Measurements from ENCODE around the gene RND1. TPM values are rescaled to one million over a fixed set of nuclear protein-coding genes. Genes with fewer than 3 reads are reported as not detected.
A peak's percentile ranks its signal among the peaks of the same experiment; 100 is the strongest.

The RND1 gene
- polyA plus RNA-seq, 2 of the 4 experiments (the other 2 are of a cell fraction), result 26.5 to 37.8 TPM

DNA sequence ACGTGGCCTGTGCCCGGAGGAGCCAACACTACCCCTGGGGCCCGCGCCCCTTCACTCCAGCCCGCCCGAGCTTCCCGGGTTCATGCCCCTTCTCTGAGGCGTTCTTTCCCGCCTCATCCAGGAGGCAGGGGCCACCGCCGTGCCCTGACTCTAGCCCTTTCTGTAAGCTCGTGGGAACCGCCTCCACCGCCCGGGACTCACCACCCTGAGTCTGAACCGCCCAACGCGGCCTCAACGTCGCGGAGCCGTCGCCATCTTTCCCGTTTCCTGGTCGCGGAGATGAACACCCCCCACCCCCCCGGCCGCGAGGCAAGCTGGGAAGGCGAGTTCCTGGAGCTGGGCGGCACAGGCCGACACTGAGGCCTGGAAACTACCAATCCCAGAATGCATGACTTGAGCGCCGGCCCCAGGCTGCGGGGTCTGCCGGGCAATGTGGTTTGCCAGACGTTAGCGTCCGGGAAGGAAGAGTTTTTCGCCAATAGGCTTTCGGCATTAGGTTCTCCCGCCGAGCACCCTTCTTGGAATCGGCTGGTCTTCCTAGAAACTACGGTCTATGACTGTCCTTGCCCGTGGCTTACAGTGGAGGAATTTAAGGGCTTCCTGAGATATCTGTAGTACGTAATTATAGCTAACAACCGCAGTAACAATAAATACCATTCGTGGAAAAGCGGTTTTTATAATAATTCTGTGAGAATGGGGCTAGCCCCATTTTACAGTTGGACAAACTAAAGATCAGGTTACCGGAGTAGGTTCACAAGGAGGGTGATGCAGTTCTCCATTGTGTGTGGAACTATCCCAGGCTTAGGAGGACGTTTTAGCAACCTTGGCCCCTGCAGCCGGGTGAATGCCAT lies 13.6 kb downstream of the RND1 start, which contains the start of gene DDX23:
TSS of gene DDX23 (minus strand) at position 281 of the 851 bp plus-strand sequence. CDS start 6,381 bp downstream, outside the sequence.
- H3K4me1 ChIP-seq, result peaks cover 21% of the 10 kb centered on the region; the same call in 2 of the 3 replicates
- H3K4me3 ChIP-seq, result peak within 1 kb of the TSS; percentile 91
- peak within 1 kb of the TSS; percentile 95 to 97 for H3K27ac ChIP-seq
- H3K9me3 ChIP-seq, result no peaks in the 10 kb centered on the region
- ATAC-seq (peak; percentile 95), FAIRE-seq (no peak), DNase-seq (ENCODE audit: low read depth in 1 of 2, low spot score in 1 of 2) (peak; percentile 98)
- POLR2A ChIA-PET, result interaction anchor here (0.6 to 4.4 kb wide), 24 partner anchors 9 to 770 kb away, joined by 3 to 126 read pairs (median 5); partner anchors contain the start of genes ARF3, CACNB3, FKBP11 and RND1
- peak within 1 kb of the TSS; percentile 97 for H3K4me2 ChIP-seq
- WGBS (ENCODE audit: missing lambda C conversion rate), result under 1% methylated on average over 35 of the region's 53 CpGs
- CTCF ChIA-PET, result interaction anchor here (1.0 to 25.5 kb wide), 26 partner anchors 11 to 168 kb away, joined by 3 to 1365 read pairs (median 8); partner anchors contain the start of genes CACNB3, FKBP11 and RND1
- no peak for TF ChIP-seq FOSL2 (IDR thresholded peaks at IDR 0.05)
- TF ChIP-seq FOSL2 (CRISPR knock-in tag; IDR thresholded peaks at IDR 0.05), result no peak
- no peak for TF ChIP-seq NR3C1 (IDR thresholded peaks at IDR 0.05)
- TF ChIP-seq, protein P1, sequence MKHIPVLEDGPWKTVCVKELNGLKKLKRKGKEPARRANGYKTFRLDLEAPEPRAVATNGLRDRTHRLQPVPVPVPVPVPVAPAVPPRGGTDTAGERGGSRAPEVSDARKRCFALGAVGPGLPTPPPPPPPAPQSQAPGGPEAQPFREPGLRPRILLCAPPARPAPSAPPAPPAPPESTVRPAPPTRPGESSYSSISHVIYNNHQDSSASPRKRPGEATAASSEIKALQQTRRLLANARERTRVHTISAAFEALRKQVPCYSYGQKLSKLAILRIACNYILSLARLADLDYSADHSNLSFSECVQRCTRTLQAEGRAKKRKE (CRISPR knock-in tag; IDR thresholded peaks at IDR 0.05; ENCODE audit: low read depth), result no peak
- peak; percentile 14; the same call in 1 of the 2 replicates for TF ChIP-seq FOXS1 (CRISPR knock-in tag; IDR thresholded peaks at IDR 0.05)
- TF ChIP-seq, protein P2, sequence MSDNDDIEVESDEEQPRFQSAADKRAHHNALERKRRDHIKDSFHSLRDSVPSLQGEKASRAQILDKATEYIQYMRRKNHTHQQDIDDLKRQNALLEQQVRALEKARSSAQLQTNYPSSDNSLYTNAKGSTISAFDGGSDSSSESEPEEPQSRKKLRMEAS (IDR thresholded peaks at IDR 0.05), result peak; percentile 81
- no peak for TF ChIP-seq ZNF302 (CRISPR knock-in tag; IDR thresholded peaks at IDR 0.05)
- TF ChIP-seq EHF (CRISPR knock-in tag; IDR thresholded peaks at IDR 0.05), result peak; percentile 52; the same call in 1 of the 2 replicates
- no peak for TF ChIP-seq RCOR1 (IDR thresholded peaks at IDR 0.05; ENCODE audit: low read depth, low read length)
- TF ChIP-seq, protein P3, sequence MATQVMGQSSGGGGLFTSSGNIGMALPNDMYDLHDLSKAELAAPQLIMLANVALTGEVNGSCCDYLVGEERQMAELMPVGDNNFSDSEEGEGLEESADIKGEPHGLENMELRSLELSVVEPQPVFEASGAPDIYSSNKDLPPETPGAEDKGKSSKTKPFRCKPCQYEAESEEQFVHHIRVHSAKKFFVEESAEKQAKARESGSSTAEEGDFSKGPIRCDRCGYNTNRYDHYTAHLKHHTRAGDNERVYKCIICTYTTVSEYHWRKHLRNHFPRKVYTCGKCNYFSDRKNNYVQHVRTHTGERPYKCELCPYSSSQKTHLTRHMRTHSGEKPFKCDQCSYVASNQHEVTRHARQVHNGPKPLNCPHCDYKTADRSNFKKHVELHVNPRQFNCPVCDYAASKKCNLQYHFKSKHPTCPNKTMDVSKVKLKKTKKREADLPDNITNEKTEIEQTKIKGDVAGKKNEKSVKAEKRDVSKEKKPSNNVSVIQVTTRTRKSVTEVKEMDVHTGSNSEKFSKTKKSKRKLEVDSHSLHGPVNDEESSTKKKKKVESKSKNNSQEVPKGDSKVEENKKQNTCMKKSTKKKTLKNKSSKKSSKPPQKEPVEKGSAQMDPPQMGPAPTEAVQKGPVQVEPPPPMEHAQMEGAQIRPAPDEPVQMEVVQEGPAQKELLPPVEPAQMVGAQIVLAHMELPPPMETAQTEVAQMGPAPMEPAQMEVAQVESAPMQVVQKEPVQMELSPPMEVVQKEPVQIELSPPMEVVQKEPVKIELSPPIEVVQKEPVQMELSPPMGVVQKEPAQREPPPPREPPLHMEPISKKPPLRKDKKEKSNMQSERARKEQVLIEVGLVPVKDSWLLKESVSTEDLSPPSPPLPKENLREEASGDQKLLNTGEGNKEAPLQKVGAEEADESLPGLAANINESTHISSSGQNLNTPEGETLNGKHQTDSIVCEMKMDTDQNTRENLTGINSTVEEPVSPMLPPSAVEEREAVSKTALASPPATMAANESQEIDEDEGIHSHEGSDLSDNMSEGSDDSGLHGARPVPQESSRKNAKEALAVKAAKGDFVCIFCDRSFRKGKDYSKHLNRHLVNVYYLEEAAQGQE (IDR thresholded peaks at IDR 0.05), result peak; percentile 60
- peak; percentile 73; the same call in 1 of the 2 replicates for TF ChIP-seq MYC (IDR thresholded peaks at IDR 0.05; ENCODE audit: borderline replicate concordance, low read length)
- no peak for TF ChIP-seq ESRRA (IDR thresholded peaks at IDR 0.05; ENCODE audit: borderline replicate concordance, low read length)
- no peak for TF ChIP-seq TP53 (CRISPR knock-in tag; IDR thresholded peaks at IDR 0.05)
- TF ChIP-seq, protein P4, sequence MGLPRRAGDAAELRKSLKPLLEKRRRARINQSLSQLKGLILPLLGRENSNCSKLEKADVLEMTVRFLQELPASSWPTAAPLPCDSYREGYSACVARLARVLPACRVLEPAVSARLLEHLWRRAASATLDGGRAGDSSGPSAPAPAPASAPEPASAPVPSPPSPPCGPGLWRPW (IDR thresholded peaks at IDR 0.05), result no peak
- no peak for TF ChIP-seq NFE2L2 (conservative IDR thresholded peaks at IDR 0.05; ENCODE audit: low read length)
- no peak for TF ChIP-seq SMC3 (IDR thresholded peaks at IDR 0.05)
- TF ChIP-seq, protein P5, sequence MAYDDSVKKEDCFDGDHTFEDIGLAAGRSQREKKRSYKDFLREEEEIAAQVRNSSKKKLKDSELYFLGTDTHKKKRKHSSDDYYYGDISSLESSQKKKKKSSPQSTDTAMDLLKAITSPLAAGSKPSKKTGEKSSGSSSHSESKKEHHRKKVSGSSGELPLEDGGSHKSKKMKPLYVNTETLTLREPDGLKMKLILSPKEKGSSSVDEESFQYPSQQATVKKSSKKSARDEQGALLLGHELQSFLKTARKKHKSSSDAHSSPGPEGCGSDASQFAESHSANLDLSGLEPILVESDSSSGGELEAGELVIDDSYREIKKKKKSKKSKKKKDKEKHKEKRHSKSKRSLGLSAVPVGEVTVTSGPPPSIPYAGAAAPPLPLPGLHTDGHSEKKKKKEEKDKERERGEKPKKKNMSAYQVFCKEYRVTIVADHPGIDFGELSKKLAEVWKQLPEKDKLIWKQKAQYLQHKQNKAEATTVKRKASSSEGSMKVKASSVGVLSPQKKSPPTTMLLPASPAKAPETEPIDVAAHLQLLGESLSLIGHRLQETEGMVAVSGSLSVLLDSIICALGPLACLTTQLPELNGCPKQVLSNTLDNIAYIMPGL (CRISPR knock-in tag; IDR thresholded peaks at IDR 0.05; ENCODE audit: borderline replicate concordance), result peak; percentile 46; the same call in 1 of the 2 replicates
- no peak for TF ChIP-seq CBX8 (IDR thresholded peaks at IDR 0.05)
- TF ChIP-seq RAD21 (conservative IDR thresholded peaks at IDR 0.05 in 1 of 2, IDR thresholded peaks at IDR 0.05 in 1 of 2), result no peak
- no peak for TF ChIP-seq GATA3 (IDR thresholded peaks at IDR 0.05; ENCODE audit: borderline replicate concordance)
- TF ChIP-seq, protein P6, sequence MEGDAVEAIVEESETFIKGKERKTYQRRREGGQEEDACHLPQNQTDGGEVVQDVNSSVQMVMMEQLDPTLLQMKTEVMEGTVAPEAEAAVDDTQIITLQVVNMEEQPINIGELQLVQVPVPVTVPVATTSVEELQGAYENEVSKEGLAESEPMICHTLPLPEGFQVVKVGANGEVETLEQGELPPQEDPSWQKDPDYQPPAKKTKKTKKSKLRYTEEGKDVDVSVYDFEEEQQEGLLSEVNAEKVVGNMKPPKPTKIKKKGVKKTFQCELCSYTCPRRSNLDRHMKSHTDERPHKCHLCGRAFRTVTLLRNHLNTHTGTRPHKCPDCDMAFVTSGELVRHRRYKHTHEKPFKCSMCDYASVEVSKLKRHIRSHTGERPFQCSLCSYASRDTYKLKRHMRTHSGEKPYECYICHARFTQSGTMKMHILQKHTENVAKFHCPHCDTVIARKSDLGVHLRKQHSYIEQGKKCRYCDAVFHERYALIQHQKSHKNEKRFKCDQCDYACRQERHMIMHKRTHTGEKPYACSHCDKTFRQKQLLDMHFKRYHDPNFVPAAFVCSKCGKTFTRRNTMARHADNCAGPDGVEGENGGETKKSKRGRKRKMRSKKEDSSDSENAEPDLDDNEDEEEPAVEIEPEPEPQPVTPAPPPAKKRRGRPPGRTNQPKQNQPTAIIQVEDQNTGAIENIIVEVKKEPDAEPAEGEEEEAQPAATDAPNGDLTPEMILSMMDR (IDR thresholded peaks at IDR 0.05), result no peak
- no peak for TF ChIP-seq BHLHE40 (IDR thresholded peaks at IDR 0.05; ENCODE audit: low read depth, low read length)
- no peak for TF ChIP-seq HEYL (CRISPR knock-in tag; IDR thresholded peaks at IDR 0.05)
- TF ChIP-seq POLR2AphosphoS2 (conservative IDR thresholded peaks at IDR 0.05; ENCODE audit: low read length), result peak; percentile 25; the same call in 1 of the 2 replicates
- TF ChIP-seq MAFK (IDR thresholded peaks at IDR 0.05; ENCODE audit: partially characterized antibody), result no peak
- TF ChIP-seq, protein P7, sequence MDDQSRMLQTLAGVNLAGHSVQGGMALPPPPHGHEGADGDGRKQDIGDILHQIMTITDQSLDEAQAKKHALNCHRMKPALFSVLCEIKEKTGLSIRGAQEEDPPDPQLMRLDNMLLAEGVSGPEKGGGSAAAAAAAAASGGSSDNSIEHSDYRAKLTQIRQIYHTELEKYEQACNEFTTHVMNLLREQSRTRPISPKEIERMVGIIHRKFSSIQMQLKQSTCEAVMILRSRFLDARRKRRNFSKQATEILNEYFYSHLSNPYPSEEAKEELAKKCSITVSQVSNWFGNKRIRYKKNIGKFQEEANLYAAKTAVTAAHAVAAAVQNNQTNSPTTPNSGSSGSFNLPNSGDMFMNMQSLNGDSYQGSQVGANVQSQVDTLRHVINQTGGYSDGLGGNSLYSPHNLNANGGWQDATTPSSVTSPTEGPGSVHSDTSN (IDR thresholded peaks at IDR 0.05), result no peak
- TF ChIP-seq SREBF2 (IDR thresholded peaks at IDR 0.05), result no peak
- peak; percentile 71 for TF ChIP-seq POLR2A (IDR thresholded peaks at IDR 0.05; ENCODE audit: low read length)
- TF ChIP-seq, protein P8, sequence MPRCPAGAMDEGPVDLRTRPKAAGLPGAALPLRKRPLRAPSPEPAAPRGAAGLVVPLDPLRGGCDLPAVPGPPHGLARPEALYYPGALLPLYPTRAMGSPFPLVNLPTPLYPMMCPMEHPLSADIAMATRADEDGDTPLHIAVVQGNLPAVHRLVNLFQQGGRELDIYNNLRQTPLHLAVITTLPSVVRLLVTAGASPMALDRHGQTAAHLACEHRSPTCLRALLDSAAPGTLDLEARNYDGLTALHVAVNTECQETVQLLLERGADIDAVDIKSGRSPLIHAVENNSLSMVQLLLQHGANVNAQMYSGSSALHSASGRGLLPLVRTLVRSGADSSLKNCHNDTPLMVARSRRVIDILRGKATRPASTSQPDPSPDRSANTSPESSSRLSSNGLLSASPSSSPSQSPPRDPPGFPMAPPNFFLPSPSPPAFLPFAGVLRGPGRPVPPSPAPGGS (IDR thresholded peaks at IDR 0.05), result no peak
